GM12872 (cell line): ENCODE measurements around the gene UBE2O.

Experiments
- TF ChIP-seq, protein P1 (sequence below): IDR thresholded peaks from 3 replicates; pipeline ENCODE4 v1.5.1; 2011; ENCODE audit warnings: low read depth, mild to moderate bottlenecking, low read length, moderate library complexity; ENCODE audit not compliant: insufficient read depth

Gene UBE2O

DNA sequence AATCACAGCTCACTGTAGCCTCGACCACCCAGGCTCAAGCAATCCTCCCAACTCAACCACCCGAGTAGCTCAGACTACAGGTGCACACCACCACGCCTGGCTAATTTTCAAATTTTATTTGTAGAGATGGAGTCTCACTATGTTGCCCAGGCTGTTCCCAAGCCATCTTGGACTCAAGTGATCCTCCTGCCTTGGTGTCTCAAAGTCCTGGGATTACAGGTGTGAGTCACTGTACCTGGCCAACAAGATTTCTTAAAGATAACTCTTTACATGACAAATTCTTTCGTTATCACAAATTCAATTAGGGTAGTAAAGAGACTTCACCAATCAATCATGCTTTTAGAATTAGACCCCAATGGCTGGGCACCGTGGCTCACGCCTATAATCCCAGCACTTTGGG lies 111.7 kb downstream of the UBE2O start:
- TF ChIP-seq, protein P1, sequence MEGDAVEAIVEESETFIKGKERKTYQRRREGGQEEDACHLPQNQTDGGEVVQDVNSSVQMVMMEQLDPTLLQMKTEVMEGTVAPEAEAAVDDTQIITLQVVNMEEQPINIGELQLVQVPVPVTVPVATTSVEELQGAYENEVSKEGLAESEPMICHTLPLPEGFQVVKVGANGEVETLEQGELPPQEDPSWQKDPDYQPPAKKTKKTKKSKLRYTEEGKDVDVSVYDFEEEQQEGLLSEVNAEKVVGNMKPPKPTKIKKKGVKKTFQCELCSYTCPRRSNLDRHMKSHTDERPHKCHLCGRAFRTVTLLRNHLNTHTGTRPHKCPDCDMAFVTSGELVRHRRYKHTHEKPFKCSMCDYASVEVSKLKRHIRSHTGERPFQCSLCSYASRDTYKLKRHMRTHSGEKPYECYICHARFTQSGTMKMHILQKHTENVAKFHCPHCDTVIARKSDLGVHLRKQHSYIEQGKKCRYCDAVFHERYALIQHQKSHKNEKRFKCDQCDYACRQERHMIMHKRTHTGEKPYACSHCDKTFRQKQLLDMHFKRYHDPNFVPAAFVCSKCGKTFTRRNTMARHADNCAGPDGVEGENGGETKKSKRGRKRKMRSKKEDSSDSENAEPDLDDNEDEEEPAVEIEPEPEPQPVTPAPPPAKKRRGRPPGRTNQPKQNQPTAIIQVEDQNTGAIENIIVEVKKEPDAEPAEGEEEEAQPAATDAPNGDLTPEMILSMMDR = no peak
